Mesenchymal stem cell (in vitro differentiated cells and primary cell): ENCODE results near the gene DMAP1.

ENCODE experiments used
- DNase-seq: peaks from one replicate; pipeline ENCODE4 v3.0.0-alpha.2; 2013
- H2AFZ ChIP-seq: one replicate; pipeline ENCODE4 v1.6.1; 2013; ENCODE audit warnings: low read depth, mild to moderate bottlenecking, control low read depth, inconsistent platforms, low read length, moderate library complexity
- H2AK5ac ChIP-seq: 2 replicates; pipeline ENCODE4 v1.6.1; 2013; ENCODE audit warnings: low read length, moderate library complexity, mild to moderate bottlenecking, inconsistent platforms; ENCODE audit not compliant: severe bottlenecking
- H2BK120ac ChIP-seq: one replicate; pipeline ENCODE4 v1.6.1; 2013; ENCODE audit warnings: low read depth, mild to moderate bottlenecking, inconsistent platforms, low read length, moderate library complexity
- H2BK12ac ChIP-seq, 2 experiments: one replicate each; pipeline ENCODE4 v1.6.1; 2013; ENCODE audit warnings: inconsistent platforms in 2 of 2, low read length in 2 of 2, mild to moderate bottlenecking in 2 of 2, moderate library complexity in 2 of 2, control low read depth in 1 of 2
- H2BK15ac ChIP-seq: one replicate; pipeline ENCODE4 v1.6.1; 2013; ENCODE audit warnings: mild to moderate bottlenecking, low read depth, inconsistent platforms; ENCODE audit not compliant: poor library complexity, severe bottlenecking
- H2BK5ac ChIP-seq: 2 replicates; pipeline ENCODE4 v1.6.1; 2013; ENCODE audit warnings: low read depth, mild to moderate bottlenecking, low read length, control low read depth, inconsistent platforms; ENCODE audit not compliant: poor library complexity, severe bottlenecking
- H3K14ac ChIP-seq, 2 experiments: one replicate each; pipeline ENCODE4 v1.6.1; 2013; ENCODE audit warnings: inconsistent platforms in 2 of 2, low read length in 2 of 2, control low read depth in 1 of 2, mild to moderate bottlenecking in 1 of 2, moderate library complexity in 1 of 2
- H3K18ac ChIP-seq, 2 experiments: one replicate each; pipeline ENCODE4 v1.6.1; 2013; ENCODE audit warnings: inconsistent platforms in 2 of 2, low read length in 2 of 2, control low read depth in 1 of 2, low read depth in 1 of 2, mild to moderate bottlenecking in 1 of 2
- H3K23ac ChIP-seq, 2 experiments: one replicate each; pipeline ENCODE4 v1.6.1; 2013; ENCODE audit warnings: inconsistent platforms in 2 of 2, low read length in 2 of 2, mild to moderate bottlenecking in 2 of 2, moderate library complexity in 2 of 2, control low read depth in 1 of 2
- H3K27ac ChIP-seq: 2 replicates; pipeline ENCODE4 v1.5.1; 2013; ENCODE audit warnings: mild to moderate bottlenecking, moderate library complexity, low read length, control low read depth, inconsistent platforms; ENCODE audit not compliant: poor library complexity, severe bottlenecking
- H3K27me3 ChIP-seq, 2 experiments: 2 replicates each; pipeline versions ENCODE4 v1.6.1 to v1.7.0; 2013; ENCODE audit warnings: low read length in 2 of 2, mild to moderate bottlenecking in 2 of 2, moderate library complexity in 2 of 2, control low read depth in 1 of 2, inconsistent platforms in 1 of 2; ENCODE audit not compliant: control insufficient read depth in 1 of 2, insufficient read depth in 1 of 2
- H3K36me3 ChIP-seq, 2 experiments: 2 replicates each; pipeline versions ENCODE4 v1.6.1 to v1.7.0; 2013; ENCODE audit warnings: low read length in 2 of 2, control low read depth in 1 of 2, inconsistent platforms in 1 of 2, low read depth in 1 of 2, mild to moderate bottlenecking in 1 of 2; ENCODE audit not compliant: insufficient read depth in 2 of 2, control insufficient read depth in 1 of 2
- H3K4ac ChIP-seq, 2 experiments: one replicate each; pipeline ENCODE4 v1.6.1; 2013; ENCODE audit warnings: inconsistent platforms in 2 of 2, low read length in 2 of 2, mild to moderate bottlenecking in 2 of 2, moderate library complexity in 2 of 2, control low read depth in 1 of 2, low read depth in 1 of 2
- H3K4me1 ChIP-seq: 2 replicates; pipeline ENCODE4 v1.6.1; 2013; ENCODE audit warnings: low read depth, low read length, control low read depth; ENCODE audit not compliant: control insufficient read depth, insufficient read depth
- H3K4me2 ChIP-seq: 2 replicates; pipeline ENCODE4 v1.6.1; 2013; ENCODE audit warnings: low read length, mild to moderate bottlenecking, inconsistent platforms; ENCODE audit not compliant: poor library complexity, severe bottlenecking
- H3K4me3 ChIP-seq, 2 experiments: 2 replicates each; pipeline versions ENCODE4 v1.5.1 to v1.7.0; 2013; ENCODE audit warnings: low read length in 2 of 2, mild to moderate bottlenecking in 2 of 2, control low read depth in 1 of 2, low read depth in 1 of 2; ENCODE audit not compliant: insufficient read depth in 1 of 2
- H3K79me1 ChIP-seq: replicated peaks from 2 replicates; pipeline ENCODE4 v1.6.1; 2013; ENCODE audit warnings: mild to moderate bottlenecking, control low read depth, low read length, inconsistent platforms; ENCODE audit not compliant: poor library complexity, severe bottlenecking
- H3K9ac ChIP-seq: 2 replicates; pipeline ENCODE4 v1.7.0; 2013; ENCODE audit warnings: mild to moderate bottlenecking, low read length, moderate library complexity
- H3K9me3 ChIP-seq: 2 replicates; pipeline ENCODE4 v1.7.0; 2013; ENCODE audit warnings: mild to moderate bottlenecking, low read length; ENCODE audit not compliant: control insufficient read depth
- H4K8ac ChIP-seq: one replicate; pipeline ENCODE4 v1.6.1; 2013; ENCODE audit warnings: inconsistent platforms, mild to moderate bottlenecking, low read length, moderate library complexity
- H4K91ac ChIP-seq: one replicate; pipeline ENCODE4 v1.6.1; 2013; ENCODE audit warnings: mild to moderate bottlenecking, low read length, inconsistent platforms
- whole genome bisulfite sequencing: methylation state at CpG from one replicate; pipeline ENCODE4 v1.1.7; 2013; ENCODE audit warnings: mixed read lengths; 5-methylcytosine and 5-hydroxymethylcytosine counted together

The DMAP1 gene

DNA sequence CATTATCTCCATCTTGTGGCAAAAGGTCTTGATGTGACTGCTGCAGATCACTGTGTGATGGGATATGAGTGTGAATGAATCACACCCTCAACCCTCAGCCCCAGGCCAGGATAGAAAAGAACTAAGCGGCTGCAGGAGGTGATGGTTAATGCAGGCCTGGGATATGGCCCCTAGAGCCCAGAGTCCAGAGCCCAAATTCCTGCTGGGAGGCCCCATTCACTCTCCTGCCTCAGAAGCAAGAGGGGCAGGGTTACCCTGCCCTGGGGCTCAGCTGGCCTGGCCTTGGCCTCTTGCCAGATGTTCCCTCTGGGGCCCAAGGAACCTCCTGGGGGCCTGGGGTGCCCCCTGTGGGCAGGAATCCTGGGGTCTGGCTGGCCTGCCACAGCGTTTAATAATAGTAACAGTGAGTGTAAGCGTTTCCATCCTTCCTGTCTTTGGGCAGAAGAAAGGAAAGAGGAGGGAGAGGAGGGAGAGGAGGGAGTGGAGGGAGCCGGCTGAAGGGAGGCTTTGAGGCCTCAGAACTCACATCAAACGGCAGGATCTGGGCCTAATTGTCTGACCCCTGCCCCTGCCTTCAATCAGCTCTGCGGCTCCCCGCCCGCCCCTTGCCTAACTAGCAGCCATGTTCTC lies 26.2 kb downstream of the DMAP1 start:
- Histone ChIP-seq H3K27me3 (no peaks in the 10 kb centered on the region), H2AK5ac (peak overlapping the region; percentile 29), H3K4ac (peak overlapping the region; percentile 55 to 57), H4K91ac (peak overlapping the region; percentile 87), H3K27ac (peak overlapping the region; percentile 63), H3K36me3 (peaks cover 24 to 40% of the 10 kb centered on the region in 2 experiments), H3K79me1 (peaks cover 8% of the 10 kb centered on the region), H2BK15ac (peak overlapping the region; percentile 38), H2AFZ (no peak overlapping the region), H3K18ac (peak overlapping the region; percentile 61 to 73), H3K4me1 (peaks cover 36% of the 10 kb centered on the region), H2BK120ac (peak overlapping the region; percentile 86), H3K9ac (peak overlapping the region; percentile 32), H4K8ac (peak overlapping the region; percentile 82), H2BK12ac (peak overlapping the region; percentile 67 to 72), H2BK5ac (no peak overlapping the region), H3K4me2 (no peak overlapping the region), H3K14ac (peak overlapping the region in 1 of 2 experiments; percentile 29), H3K9me3 (no peaks in the 10 kb centered on the region), H3K4me3 (no peak overlapping the region), H3K23ac (no peak overlapping the region)
- 26% methylated on average over 7 of the region's 8 CpGs for WGBS
- DNase-seq: peak; percentile 66

DNA sequence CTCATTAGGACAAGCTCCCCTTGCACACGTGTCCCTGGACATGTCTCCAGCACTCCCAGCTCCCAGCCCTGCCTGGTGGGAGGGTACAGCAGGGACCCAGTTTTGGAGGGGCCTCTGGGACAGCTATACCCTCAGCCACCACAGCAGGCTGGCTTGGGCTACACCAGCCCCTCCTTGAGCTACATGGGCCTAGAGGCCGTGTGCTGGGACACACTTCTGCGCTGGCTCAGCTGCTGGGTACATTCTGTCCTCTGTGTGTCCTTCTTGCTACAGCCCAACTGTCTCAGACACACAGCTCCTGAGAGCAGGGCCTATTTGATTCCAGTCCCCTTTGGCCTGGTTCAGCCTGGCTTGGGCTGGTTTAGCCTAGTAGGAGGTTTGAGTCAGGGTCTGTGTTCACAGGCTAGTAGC lies 26.7 kb downstream of the DMAP1 start:
- Histone ChIP-seq H3K27me3 (no peaks in the 10 kb centered on the region), H2BK5ac (no peak overlapping the region), H4K91ac (peak overlapping the region; percentile 87), H3K18ac (peak overlapping the region; percentile 49 to 73), H3K4ac (peak overlapping the region; percentile 39 to 55), H2BK12ac (peak overlapping the region in 1 of 2 experiments; percentile 57), H3K27ac (peak overlapping the region; percentile 63), H3K9me3 (no peaks in the 10 kb centered on the region), H3K23ac (peak overlapping the region in 1 of 2 experiments; percentile 60), H3K79me1 (peaks cover 8% of the 10 kb centered on the region), H2AK5ac (peak overlapping the region; percentile 29), H3K36me3 (peaks cover 26 to 46% of the 10 kb centered on the region in 2 experiments), H3K4me3 (no peak overlapping the region), H3K9ac (peak overlapping the region; percentile 32), H3K4me1 (peaks cover 39% of the 10 kb centered on the region), H2BK120ac (peak overlapping the region; percentile 51), H4K8ac (peak overlapping the region; percentile 82), H3K14ac (peak overlapping the region in 1 of 2 experiments; percentile 8), H2BK15ac (peak overlapping the region; percentile 38), H2AFZ (no peak overlapping the region), H3K4me2 (no peak overlapping the region)
- DNase-seq: peak; percentile 36
- WGBS: 60% methylated on average over 3 of the region's 3 CpGs

DNA sequence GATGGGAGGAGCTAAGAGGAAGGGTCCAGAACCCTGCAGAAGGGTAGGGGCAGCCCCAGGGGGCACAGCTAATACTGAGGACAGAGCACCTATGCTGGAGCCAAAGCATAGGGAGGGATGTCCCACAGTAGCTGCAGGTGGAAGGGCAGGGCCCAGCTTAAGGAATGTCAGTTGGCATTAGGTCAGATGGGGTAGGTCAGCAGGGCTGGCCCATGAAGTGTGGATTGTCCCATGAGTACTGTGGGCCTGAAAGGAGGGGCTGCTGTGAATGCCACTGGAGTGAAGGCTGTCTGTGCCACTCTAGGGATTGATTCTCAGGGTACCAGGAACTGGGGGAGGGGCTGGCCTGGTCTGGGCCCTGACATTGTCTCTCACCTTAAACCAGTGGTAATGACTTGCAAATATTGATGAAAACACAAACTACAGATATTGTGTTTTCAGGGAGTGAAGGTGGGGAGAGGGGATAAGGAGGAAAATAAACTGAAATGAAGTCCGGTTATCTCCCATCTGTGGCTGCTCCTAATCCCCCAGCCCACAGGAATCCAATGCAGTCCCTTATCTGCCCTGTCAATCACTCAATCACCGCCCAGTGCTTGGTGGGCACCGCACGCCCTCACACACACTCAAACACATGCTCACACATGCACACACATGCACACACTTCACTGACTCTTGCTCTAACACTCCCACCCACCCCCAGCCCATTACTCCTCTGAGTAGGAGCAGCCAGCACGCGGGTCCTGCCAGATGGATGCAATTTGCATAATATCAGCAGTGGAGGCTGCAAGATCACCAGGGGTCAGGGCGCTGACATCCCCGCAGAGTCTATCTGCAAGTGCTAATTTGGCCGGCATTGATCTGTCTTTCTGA lies 27.8 kb downstream of the DMAP1 start:
- Histone ChIP-seq H4K91ac (peak overlapping the region; percentile 83), H4K8ac (no peak overlapping the region), H3K14ac (no peak overlapping the region), H3K9me3 (no peaks in the 10 kb centered on the region), H3K23ac (no peak overlapping the region), H2BK5ac (no peak overlapping the region), H3K4me3 (no peak overlapping the region), H2BK12ac (peak overlapping the region; percentile 11 to 42), H3K18ac (no peak overlapping the region), H3K4me2 (no peak overlapping the region), H3K36me3 (peaks cover 26 to 44% of the 10 kb centered on the region in 2 experiments), H3K79me1 (peaks cover 9% of the 10 kb centered on the region), H3K27me3 (no peaks in the 10 kb centered on the region), H3K4me1 (peaks cover 39% of the 10 kb centered on the region), H2AK5ac (peak overlapping the region; percentile 45), H2BK15ac (no peak overlapping the region), H3K9ac (no peak overlapping the region), H2BK120ac (no peak overlapping the region), H3K4ac (peak overlapping the region; percentile 11 to 30), H2AFZ (no peak overlapping the region), H3K27ac (no peak overlapping the region)
- 71% methylated on average over 8 of the region's 9 CpGs for WGBS
- no peak for DNase-seq

DNA sequence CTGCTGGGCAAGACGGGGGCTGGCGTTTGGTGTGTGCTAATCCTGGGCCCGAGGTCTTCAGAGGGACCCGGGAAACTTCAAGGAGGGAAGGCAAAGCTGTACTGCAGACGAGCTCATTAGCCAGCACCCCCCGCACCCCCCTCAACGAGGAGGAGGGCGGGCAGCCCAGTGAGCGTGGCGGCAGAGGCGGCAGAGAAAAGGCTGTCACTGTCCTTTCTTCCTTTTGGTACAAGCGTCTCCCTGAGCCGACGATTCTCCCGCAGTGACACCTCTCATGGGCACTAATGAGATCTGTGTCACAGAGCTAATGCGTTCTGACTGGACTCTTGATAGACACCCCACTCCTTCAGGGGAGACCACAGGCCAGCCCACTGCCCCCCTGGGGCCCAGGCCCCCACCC lies 29.5 kb downstream of the DMAP1 start:
- H3K36me3 ChIP-seq: peaks cover 40 to 46% of the 10 kb centered on the region in 2 experiments
- H2BK15ac ChIP-seq: no peak overlapping the region
- H3K4me3 ChIP-seq: no peak overlapping the region
- H2AFZ ChIP-seq: no peak overlapping the region
- peaks cover 36% of the 10 kb centered on the region for H3K4me1 ChIP-seq
- 69% methylated on average over 16 of the region's 16 CpGs for WGBS
- H2BK12ac ChIP-seq: no peak overlapping the region
- H3K79me1 ChIP-seq: peaks cover 16% of the 10 kb centered on the region
- no peak overlapping the region for H2AK5ac ChIP-seq
- no peak overlapping the region for H3K4ac ChIP-seq
- H3K14ac ChIP-seq: no peak overlapping the region
- no peak overlapping the region for H4K8ac ChIP-seq
- no peak overlapping the region for H3K27ac ChIP-seq
- no peak overlapping the region for H2BK120ac ChIP-seq
- no peak overlapping the region for H2BK5ac ChIP-seq
- no peaks in the 10 kb centered on the region for H3K9me3 ChIP-seq
- no peak overlapping the region for H4K91ac ChIP-seq
- no peak overlapping the region for H3K23ac ChIP-seq
- no peaks in the 10 kb centered on the region for H3K27me3 ChIP-seq
- no peak overlapping the region for H3K9ac ChIP-seq
- no peak for DNase-seq
- H3K4me2 ChIP-seq: no peak overlapping the region
- no peak overlapping the region for H3K18ac ChIP-seq
